ENCODE results near the gene SERPINA4. TPM values are rescaled to one million over a fixed set of nuclear protein-coding genes. Genes with fewer than 3 reads are reported as not detected.

Gene SERPINA4
- total RNA-seq, 1 donor from 2014 or later, result not detected

GRCh38 chr14:94548131-94548998, 12.9 kb upstream of the SERPINA4 start:
- Histone ChIP-seq H3K27ac (replicated peaks) (no peak overlapping the region), H3K4me3 (no peak overlapping the region), H3K27me3 (ENCODE audit: low read depth) (peaks cover 65% of the 10 kb centered on the region), H3K4me1 (no peaks in the 10 kb centered on the region), H3K9me3 (replicated peaks) (peaks cover 13% of the 10 kb centered on the region), H3K36me3 (no peaks in the 10 kb centered on the region)
- intact Hi-C loops (cut with micrococcal nuclease), result no loop called here
- no peak for DNase-seq
- no peak for TF ChIP-seq CTCF (IDR thresholded peaks at IDR 0.05; ENCODE audit: borderline replicate concordance)

DNA sequence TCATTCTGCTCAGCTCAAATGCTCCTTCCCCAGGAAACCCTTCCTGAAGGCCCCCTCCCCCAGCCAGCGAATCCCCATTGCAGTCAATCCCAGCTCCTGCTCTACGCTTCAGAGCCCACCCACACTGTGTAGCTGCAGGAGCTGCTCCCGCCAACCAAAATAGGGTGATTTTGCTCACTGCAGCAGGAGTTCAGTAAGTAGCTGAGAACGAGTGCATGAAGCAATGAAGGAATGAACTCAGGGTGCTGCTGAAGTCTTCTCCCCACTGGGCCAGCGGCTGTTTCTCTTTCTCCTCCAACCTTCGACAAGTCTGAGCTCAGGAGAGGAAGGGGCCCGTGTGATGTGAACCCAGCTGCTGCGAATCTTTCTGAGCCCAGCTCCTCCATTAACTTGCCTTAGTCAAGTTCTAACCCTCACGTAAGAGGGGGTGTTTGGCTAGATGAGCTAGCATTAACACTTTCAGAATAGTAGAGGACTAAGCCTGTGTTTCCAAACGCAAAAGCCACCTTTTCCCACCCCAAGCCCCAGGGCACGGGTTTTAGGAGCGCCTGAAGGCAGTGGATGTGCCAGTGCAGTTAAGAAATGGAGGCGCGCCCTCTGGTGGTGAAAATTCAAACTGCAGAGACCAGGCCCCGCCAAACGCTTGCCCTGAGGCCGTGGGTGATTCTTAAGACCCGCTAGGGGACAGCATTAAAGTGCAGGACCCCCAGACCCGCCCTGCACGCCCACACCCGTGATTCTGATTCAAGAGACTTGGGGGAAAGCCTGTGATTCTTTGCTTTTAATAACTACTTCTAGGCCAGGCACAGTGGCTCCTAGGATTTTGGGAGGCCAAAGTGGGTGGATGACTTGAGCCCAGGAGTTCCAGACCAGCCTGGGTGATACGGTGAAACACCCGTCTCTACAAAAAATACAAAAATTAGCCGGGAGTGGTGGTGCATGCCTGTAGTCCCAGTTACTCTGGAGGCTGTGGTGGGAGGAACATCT, 11.9 kb upstream of the SERPINA4 start:
- Histone ChIP-seq H3K9me3 (replicated peaks) (peaks cover 23% of the 10 kb centered on the region), H3K27ac (replicated peaks) (no peak overlapping the region), H3K27me3 (ENCODE audit: low read depth) (peaks cover 56% of the 10 kb centered on the region), H3K4me3 (no peak overlapping the region), H3K4me1 (no peaks in the 10 kb centered on the region), H3K36me3 (no peaks in the 10 kb centered on the region)
- TF ChIP-seq CTCF (IDR thresholded peaks at IDR 0.05; ENCODE audit: borderline replicate concordance), result peak; percentile 94
- intact Hi-C loops (cut with micrococcal nuclease), result no loop called here
- DNase-seq, result peak; percentile 47

- no peak overlapping the region for H3K4me3 ChIP-seq
- no peak overlapping the region for H3K27ac ChIP-seq (replicated peaks)
- peaks cover 30% of the 10 kb centered on the region for H3K9me3 ChIP-seq (replicated peaks)
- intact Hi-C loops (cut with micrococcal nuclease), result no loop called here
- H3K27me3 ChIP-seq (ENCODE audit: low read depth), result peaks cover 49% of the 10 kb centered on the region
- H3K4me1 ChIP-seq, result no peaks in the 10 kb centered on the region
- H3K36me3 ChIP-seq, result no peaks in the 10 kb centered on the region
- TF ChIP-seq CTCF (IDR thresholded peaks at IDR 0.05; ENCODE audit: borderline replicate concordance), result no peak
- no peak for DNase-seq
Observed at GRCh38 chr14:94550041-94550440, 11.2 kb upstream of the SERPINA4 start.

DNA sequence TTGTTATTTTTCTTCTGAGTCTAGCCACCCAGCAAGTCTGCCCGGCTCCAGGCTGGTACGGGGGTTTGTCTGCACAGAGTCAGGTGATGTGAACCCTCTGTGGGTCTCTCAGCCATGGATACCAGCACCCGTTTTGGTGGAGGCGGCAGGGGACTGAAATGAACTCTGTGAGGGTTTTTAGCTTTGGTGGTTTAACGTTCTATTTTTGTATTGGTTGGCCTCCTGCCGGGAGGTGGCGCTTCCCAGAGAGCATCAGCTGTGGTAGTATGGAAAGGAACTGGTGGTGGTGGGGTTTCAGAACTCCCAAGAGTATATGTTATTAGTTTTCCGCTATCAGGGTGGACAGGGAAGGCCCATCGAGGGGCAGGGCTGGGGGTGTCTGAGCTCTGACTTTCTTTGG, 5.3 kb upstream of the SERPINA4 start:
- DNase-seq, result no peak
- Histone ChIP-seq H3K9me3 (replicated peaks) (peaks cover 24% of the 10 kb centered on the region), H3K36me3 (no peaks in the 10 kb centered on the region), H3K27ac (replicated peaks) (no peak overlapping the region), H3K4me3 (no peak overlapping the region), H3K27me3 (ENCODE audit: low read depth) (peaks cover 36% of the 10 kb centered on the region), H3K4me1 (no peaks in the 10 kb centered on the region)
- intact Hi-C loops (cut with micrococcal nuclease), result no loop called here
- TF ChIP-seq CTCF (IDR thresholded peaks at IDR 0.05; ENCODE audit: borderline replicate concordance), result no peak

- H3K4me3 ChIP-seq, result no peak overlapping the region
- no peak for DNase-seq
- TF ChIP-seq CTCF (IDR thresholded peaks at IDR 0.05; ENCODE audit: borderline replicate concordance), result no peak
- no peak overlapping the region for H3K27ac ChIP-seq (replicated peaks)
- peaks cover 35% of the 10 kb centered on the region for H3K27me3 ChIP-seq (ENCODE audit: low read depth)
- no peaks in the 10 kb centered on the region for H3K4me1 ChIP-seq
- intact Hi-C loops (cut with micrococcal nuclease), result no loop called here
- H3K9me3 ChIP-seq (replicated peaks), result peaks cover 24% of the 10 kb centered on the region
- H3K36me3 ChIP-seq, result no peaks in the 10 kb centered on the region
Observed at GRCh38 chr14:94557327-94557726, 3.9 kb upstream of the SERPINA4 start.

All from left ventricle myocardium inferior (tissue), 1 donor.